OCI-LY3 (cell line): ENCODE data around the gene PLEKHA4.

Source experiments
- H2AFZ ChIP-seq: fragments of 200-600, 300-600 bp; shearing (Covaris generic); 2 replicates; pipeline ENCODE4 v1.6.0; 2014; ENCODE audit warnings: antibody characterized with exemption, low read depth, low read length
- H3K27ac ChIP-seq: fragments of 200-600, 300-600 bp; sonication (generic); 2 replicates; pipeline ENCODE4 v1.5.1; 2014; ENCODE audit warnings: mild to moderate bottlenecking, low read length, moderate library complexity, mixed read lengths
- H3K27me3 ChIP-seq: fragments of 200-600, 300-600 bp; sonication (generic); 2 replicates; pipeline ENCODE4 v1.6.1; 2014; ENCODE audit warnings: low read depth, low read length, mixed read lengths
- H3K36me3 ChIP-seq: fragments of 200-600, 300-600 bp; sonication (generic); replicated peaks from 2 replicates; pipeline ENCODE3; 2014; ENCODE audit warnings: low read depth, low read length, mixed read lengths
- H3K4me1 ChIP-seq: fragments of 300-600, 200-600 bp; sonication (generic); 2 replicates; pipeline ENCODE4 v1.6.1; 2014; ENCODE audit warnings: low read length, mixed read lengths
- H3K4me2 ChIP-seq: fragments of 200-600, 300-600 bp; sonication (generic); 2 replicates; pipeline ENCODE4 v1.6.1; 2014; ENCODE audit warnings: low read length, mixed read lengths
- H3K4me3 ChIP-seq: fragments of 300-600, 200-600 bp; sonication (generic); 2 replicates; pipeline ENCODE4 v1.5.1; 2014; ENCODE audit warnings: antibody characterized with exemption, mild to moderate bottlenecking, low read length, moderate library complexity
- H3K79me2 ChIP-seq: fragments of 300-600, 200-600 bp; shearing (Covaris generic); 2 replicates; pipeline ENCODE4 v1.6.1; 2014; ENCODE audit warnings: mild to moderate bottlenecking, low read length, mixed read lengths
- H3K9ac ChIP-seq: fragments of 300-600, 200-600 bp; shearing (Covaris generic); 2 replicates; pipeline ENCODE4 v1.6.0; 2014; ENCODE audit warnings: mild to moderate bottlenecking, low read length, moderate library complexity
- H3K9me3 ChIP-seq: fragments of 200-600, 300-600 bp; shearing (Covaris generic); 2 replicates; pipeline ENCODE4 v1.6.1; 2014; ENCODE audit warnings: low read length, mixed read lengths; ENCODE audit not compliant: insufficient read depth
- H4K20me1 ChIP-seq: fragments of 200-600, 300-600 bp; sonication (generic); 2 replicates; pipeline ENCODE4 v1.6.1; 2016; ENCODE audit warnings: low read length, mixed read lengths; ENCODE audit not compliant: insufficient read depth
- EZH2phosphoT487 ChIP-seq: fragments of 200-600 bp; shearing (Covaris generic); IDR thresholded peaks from 2 replicates; pipeline ENCODE4 v1.6.1; 2018; ENCODE audit warnings: antibody characterized with exemption, mixed run types, low read depth
- TF ChIP-seq, protein P1 (sequence below): fragments of 200-600, 300-600 bp; sonication (generic); IDR thresholded peaks from 2 replicates; pipeline ENCODE4 v1.5.1; 2014; ENCODE audit warnings: antibody characterized with exemption, low read length, low read depth

Gene PLEKHA4

DNA sequence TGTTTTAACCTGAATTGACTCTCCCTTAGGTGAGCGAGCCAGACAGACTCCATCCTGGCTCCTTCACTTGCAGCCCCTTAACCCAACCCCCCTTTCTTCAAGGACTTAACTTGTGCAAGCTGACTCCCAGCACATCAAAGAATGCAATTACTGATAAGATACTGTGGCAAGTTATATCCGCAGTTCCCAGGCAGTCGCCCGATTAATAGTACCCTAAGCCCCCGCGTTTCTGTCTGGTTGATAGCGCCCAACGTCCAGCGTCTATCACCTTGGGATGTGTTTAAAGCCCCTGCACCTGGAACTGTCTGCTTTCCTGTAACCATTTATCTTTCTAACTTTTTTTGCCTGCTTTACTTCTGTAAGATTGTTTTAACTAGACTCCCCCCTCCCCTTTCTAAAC is 38.3 kb downstream of the PLEKHA4 start:
- no peak overlapping the region for H3K4me3 ChIP-seq
- no peaks in the 10 kb centered on the region for H4K20me1 ChIP-seq
- H3K27me3 ChIP-seq = no peaks in the 10 kb centered on the region
- no peak overlapping the region for H3K27ac ChIP-seq
- H3K4me2 ChIP-seq = no peak overlapping the region
- no peaks in the 10 kb centered on the region for H3K9me3 ChIP-seq
- peaks cover 4% of the 10 kb centered on the region for H3K36me3 ChIP-seq
- TF ChIP-seq EZH2phosphoT487 = no peak
- TF ChIP-seq, protein P1, sequence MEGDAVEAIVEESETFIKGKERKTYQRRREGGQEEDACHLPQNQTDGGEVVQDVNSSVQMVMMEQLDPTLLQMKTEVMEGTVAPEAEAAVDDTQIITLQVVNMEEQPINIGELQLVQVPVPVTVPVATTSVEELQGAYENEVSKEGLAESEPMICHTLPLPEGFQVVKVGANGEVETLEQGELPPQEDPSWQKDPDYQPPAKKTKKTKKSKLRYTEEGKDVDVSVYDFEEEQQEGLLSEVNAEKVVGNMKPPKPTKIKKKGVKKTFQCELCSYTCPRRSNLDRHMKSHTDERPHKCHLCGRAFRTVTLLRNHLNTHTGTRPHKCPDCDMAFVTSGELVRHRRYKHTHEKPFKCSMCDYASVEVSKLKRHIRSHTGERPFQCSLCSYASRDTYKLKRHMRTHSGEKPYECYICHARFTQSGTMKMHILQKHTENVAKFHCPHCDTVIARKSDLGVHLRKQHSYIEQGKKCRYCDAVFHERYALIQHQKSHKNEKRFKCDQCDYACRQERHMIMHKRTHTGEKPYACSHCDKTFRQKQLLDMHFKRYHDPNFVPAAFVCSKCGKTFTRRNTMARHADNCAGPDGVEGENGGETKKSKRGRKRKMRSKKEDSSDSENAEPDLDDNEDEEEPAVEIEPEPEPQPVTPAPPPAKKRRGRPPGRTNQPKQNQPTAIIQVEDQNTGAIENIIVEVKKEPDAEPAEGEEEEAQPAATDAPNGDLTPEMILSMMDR = no peak
- no peak overlapping the region for H2AFZ ChIP-seq
- no peaks in the 10 kb centered on the region for H3K4me1 ChIP-seq
- H3K79me2 ChIP-seq = no peaks in the 10 kb centered on the region
- H3K9ac ChIP-seq = no peak overlapping the region

DNA sequence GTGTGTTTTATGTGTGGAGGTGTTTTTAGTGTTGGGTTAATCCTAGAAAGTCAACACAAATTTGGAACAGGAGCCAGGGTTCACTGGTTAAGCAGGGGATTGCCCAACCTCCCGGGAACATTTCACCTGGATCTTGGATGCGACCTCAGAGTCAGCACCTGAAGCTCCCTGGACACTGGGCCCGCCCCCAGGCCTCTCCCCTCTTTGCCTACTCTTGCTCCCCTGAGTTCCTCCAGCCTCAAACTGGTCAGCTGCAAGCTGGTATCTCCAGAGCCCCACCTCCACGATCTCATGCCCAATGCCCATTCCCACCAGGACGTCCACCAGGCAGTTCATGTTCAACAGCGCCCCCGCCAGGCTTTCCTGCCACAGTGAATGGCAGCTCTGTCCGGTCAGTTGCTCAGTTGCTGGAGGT is 41.8 kb downstream of the PLEKHA4 start:
- H3K4me2 ChIP-seq = no peak overlapping the region
- peaks cover 6% of the 10 kb centered on the region for H3K36me3 ChIP-seq
- H3K27me3 ChIP-seq = no peaks in the 10 kb centered on the region
- H3K4me3 ChIP-seq = no peak overlapping the region
- no peaks in the 10 kb centered on the region for H3K9me3 ChIP-seq
- no peaks in the 10 kb centered on the region for H3K79me2 ChIP-seq
- H3K27ac ChIP-seq = no peak overlapping the region
- TF ChIP-seq EZH2phosphoT487 = no peak
- TF ChIP-seq, protein P1 = peak; percentile 14; the same call in 1 of the 2 replicates
- no peak overlapping the region for H2AFZ ChIP-seq
- no peak overlapping the region for H3K9ac ChIP-seq
- H3K4me1 ChIP-seq = no peaks in the 10 kb centered on the region
- no peaks in the 10 kb centered on the region for H4K20me1 ChIP-seq

DNA sequence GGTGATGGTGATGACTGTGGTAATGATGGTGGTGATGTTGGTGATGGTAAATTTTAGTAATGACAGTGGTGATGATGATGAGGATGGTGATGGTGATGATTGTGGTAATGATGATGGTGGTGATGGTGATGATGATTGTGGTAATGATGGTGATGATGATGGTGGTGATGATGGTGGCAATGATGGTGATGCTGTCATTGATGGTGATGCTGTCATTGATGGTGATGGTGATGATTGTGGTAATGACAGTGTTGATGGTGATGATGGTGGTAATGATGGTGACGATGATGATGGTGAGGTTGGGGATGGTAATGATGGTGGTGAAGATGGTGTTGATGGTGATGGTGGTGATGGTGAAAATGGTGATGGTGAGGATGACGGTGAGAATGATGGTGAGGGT is 45.9 kb downstream of the PLEKHA4 start:
- no peaks in the 10 kb centered on the region for H3K4me1 ChIP-seq
- no peak overlapping the region for H3K4me2 ChIP-seq
- H2AFZ ChIP-seq = no peak overlapping the region
- no peaks in the 10 kb centered on the region for H3K79me2 ChIP-seq
- peaks cover 6% of the 10 kb centered on the region for H3K36me3 ChIP-seq
- H3K27me3 ChIP-seq = no peaks in the 10 kb centered on the region
- no peak overlapping the region for H3K4me3 ChIP-seq
- no peak overlapping the region for H3K27ac ChIP-seq
- TF ChIP-seq EZH2phosphoT487 = no peak
- TF ChIP-seq, protein P1 = no peak
- H3K9ac ChIP-seq = no peak overlapping the region
- H4K20me1 ChIP-seq = no peaks in the 10 kb centered on the region
- no peaks in the 10 kb centered on the region for H3K9me3 ChIP-seq

DNA sequence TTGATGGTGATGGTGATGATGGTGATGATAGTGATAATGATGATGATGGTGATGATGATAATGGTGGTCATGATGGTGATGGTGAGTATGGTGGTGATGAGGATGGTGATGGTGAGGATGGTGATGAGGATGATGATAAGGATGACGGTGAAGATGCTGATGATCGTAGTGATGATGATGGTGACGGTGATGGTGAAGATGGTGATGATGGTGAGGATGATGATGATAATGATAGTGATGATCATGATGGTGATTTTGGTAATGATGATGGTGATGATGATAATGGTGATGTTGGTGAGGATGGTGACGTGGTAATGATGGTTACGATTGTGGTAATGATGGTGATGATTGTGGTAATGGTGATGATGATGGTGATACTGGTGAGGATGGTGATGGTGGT is 46.8 kb downstream of the PLEKHA4 start:
- Histone ChIP-seq H3K9me3 (no peaks in the 10 kb centered on the region), H2AFZ (no peak overlapping the region), H3K4me3 (no peak overlapping the region), H3K79me2 (no peaks in the 10 kb centered on the region), H3K4me2 (no peak overlapping the region), H3K27me3 (no peaks in the 10 kb centered on the region), H3K9ac (no peak overlapping the region), H3K36me3 (peaks cover 6% of the 10 kb centered on the region), H3K4me1 (no peaks in the 10 kb centered on the region), H4K20me1 (no peaks in the 10 kb centered on the region), H3K27ac (no peak overlapping the region)
- TF ChIP-seq, protein P1 = no peak
- TF ChIP-seq EZH2phosphoT487 = no peak
